GM21528 (cell line): ENCODE data around the gene EHD1.

Experiments used
- ATAC-seq: cut with Tn5 transposase; IDR thresholded peaks from one replicate; pipeline ENCODE4 v1.9.1; 2021; ENCODE audit warnings: mild to moderate bottlenecking, moderate library complexity; ENCODE audit not compliant: unreplicated experiment, low FRiP score

EHD1 gene

DNA sequence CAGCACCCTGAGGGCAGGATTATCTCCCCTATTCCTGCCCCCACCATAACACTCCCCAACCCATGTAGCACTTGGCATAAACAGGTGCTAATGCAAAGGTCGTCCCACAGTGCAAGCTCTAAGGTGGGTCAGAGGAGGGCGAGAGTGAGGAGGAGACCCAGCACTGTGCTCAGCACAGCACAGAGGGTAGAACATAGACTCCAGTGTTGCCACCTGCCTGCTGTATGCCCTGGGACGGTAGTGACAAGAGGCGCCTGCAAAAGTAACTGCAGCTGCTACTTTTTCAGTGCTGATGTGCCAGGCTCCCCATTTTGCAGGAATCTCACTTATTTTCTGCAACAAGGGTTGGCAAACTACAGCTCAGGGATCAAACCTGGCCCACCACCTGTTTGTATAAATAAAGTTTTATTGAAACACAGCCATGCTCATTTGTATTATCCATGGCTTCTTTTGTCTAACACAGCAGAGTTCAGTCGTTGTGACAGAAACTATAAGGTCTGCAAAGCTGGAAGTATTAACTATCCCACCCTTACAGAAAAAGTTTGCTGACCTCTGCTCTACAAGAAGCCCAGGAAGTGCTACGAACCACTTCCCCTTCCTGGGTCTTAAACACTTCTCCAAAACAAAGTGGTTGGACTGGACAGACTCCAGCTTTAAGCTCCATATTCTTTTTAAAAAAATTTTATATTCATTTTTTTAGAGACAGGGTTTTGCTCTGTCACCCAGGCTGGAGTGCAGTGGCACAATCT lies 17.0 kb downstream of the EHD1 start:
- no peak for ATAC-seq

DNA sequence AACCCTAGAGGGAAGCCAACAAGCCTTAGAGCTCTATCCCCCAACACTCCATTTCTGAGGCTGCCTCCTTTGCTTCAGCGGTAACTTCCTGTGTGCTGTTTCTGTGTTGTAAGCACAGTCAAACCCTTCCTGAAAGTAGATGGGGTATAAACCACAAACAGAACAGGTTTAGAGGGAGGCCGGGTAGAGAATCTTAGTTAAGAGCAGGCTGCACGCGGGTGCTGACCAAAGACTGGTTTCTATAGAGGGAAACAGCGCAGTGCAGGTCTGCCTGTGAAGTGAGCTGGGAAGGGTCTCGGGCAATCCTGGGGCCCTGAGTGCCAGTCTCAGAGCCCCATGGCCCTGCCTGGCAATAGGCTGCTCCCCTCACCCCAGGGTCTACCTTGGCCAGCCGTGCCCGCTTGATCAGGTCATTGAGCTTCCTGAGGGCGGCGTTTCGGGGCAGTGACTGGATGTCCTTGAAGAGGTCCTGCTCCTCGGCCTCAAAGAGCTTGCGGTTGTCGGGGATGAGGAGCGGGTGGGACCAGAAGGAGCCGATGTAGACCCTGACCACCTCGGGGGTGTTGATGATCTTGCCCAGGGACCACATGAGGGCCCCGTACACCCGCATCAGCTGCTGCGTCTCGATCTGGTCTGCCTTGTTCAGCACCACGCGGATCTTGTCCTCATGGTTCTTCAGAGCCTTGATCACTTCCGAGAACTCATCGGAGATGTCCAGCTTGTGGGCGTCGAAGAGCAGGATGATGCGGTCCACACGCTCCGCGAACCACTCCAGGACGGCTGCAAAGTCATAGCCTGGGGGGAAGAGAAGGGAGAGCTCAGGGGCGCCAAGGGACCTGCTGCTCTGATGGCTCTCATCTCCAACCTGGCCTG lies 18.6 kb downstream of the EHD1 start:
- ATAC-seq, result peak; percentile 61

DNA sequence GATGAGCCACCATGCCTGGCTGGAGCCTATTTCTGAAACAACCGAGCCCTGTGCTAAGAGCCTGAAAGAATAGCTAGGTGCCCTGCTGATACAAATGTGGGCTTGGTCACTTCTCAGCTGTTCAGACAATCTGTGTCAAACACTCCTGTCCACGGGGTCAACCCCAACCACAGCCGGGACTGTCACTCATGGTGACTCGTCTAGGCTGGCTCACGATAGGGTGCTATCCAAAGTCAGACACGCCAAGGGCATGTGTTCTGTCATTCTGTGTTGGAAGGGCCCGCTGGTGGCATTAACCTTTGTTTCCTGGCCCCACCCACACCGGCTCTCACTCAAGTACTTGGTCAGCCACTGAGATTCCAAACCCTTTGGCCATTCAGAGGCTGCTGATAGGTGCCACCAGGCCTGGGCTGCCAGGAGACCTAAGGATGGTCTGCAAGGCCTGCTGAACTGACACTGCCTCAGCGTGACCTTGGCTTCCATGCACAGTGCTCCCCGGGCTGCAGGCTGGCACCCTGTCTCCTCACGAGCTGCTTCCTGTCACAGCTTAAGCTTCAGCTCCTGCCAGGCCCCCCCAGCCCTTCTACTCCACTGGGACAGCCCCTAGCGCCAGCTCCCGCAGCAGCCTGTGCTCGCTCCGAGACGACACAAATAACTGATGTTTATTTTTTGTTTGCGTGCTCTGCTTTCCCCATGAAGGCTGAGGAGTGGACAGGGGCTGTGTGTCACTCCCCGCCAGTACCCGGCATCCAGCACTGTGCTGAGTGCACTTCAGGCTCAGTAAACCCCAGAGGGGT lies 19.8 kb downstream of the EHD1 start:
- ATAC-seq, result peak; percentile 26

DNA sequence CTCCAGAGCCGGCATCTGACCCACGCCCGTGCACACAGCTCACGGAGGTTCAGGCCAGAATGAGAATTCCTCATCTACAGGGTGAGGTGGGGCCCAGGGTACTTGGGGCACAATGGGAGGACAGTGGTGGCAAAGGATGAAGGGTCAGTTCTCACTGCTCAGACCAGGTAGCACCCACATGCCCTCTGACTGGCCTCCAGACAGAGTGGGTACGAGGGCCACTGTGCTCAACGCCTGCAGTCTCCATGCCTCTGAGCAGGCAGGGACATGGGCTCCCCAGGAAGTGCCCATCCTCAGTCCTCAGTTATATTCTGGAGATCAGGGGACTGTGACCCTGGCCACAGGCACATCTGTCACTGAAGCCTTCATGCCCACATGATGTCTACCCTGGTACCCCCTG lies 20.9 kb downstream of the EHD1 start:
- ATAC-seq, result no peak

DNA sequence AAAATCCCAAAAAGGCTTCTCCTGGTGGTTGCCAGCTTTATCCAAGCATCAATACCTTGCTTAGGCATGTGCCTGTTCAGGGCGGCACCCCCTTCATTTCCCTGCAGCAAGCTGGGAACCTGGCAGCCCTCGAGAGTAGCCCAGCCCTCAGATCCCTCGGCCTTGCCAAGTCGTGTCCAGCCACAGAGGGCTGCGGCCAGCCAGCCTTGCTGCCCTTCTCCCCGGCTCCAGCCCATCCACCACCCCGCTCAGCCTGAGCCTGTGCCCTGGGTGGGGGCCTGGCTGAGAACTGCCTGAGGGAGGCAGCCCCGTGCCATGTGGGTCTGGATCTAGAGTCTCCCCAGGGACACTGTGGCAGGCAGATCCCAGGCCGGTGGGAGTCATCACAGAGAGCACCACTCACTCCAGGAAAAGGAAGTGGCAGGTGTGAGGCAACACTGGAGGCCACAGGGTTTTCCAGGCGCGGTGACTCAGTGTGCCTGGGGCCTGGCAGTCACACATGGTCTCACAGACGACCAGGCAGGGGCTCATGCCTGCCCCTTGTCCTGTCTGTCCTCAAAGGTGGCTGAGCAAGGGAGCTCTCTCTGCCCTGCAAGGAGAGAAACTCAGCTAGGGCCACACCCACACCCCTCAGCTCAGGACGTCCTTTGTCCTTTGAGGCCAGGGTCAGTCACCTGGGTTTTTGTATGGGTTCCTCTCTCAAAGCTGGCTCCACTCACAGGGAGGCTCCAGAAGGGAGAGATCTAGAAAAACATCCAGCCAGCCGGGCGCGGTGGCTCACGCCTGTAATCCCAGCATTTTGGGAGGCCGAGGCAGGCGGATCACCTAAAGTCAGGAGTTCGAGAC lies 21.8 kb downstream of the EHD1 start:
- ATAC-seq, result no peak

DNA sequence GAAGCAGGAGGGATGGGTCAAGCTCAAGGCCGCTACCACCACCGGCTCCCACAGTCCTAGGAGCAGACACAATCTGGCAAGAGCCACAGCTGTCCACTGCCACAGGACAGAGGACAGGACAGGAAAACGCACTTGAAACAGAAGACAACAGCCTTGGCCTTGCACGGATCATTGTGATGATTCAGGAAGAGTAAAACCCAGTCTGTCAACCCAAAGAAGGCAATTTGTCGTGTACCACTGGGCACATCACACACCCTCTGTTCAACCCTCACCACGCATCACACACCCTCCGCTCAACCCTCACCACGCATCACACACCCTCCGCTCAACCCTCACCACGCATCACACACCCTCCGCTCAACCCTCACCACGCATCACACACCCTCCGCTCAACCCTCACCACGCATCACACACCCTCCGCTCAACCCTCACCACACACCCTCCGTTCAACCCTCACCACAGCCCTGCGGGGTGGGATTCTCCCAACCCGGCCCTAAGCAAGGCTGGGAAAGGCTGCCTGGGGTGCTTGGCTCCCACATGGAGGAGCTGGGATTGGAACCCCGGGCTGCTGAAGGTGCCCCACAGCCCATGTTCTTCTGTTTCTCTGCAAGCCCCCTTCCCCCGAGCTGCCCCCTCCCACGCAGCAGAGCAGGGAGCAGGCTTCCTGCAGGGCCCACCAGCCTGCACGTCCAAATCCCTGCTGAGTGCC lies 22.7 kb downstream of the EHD1 start:
- no peak for ATAC-seq

DNA sequence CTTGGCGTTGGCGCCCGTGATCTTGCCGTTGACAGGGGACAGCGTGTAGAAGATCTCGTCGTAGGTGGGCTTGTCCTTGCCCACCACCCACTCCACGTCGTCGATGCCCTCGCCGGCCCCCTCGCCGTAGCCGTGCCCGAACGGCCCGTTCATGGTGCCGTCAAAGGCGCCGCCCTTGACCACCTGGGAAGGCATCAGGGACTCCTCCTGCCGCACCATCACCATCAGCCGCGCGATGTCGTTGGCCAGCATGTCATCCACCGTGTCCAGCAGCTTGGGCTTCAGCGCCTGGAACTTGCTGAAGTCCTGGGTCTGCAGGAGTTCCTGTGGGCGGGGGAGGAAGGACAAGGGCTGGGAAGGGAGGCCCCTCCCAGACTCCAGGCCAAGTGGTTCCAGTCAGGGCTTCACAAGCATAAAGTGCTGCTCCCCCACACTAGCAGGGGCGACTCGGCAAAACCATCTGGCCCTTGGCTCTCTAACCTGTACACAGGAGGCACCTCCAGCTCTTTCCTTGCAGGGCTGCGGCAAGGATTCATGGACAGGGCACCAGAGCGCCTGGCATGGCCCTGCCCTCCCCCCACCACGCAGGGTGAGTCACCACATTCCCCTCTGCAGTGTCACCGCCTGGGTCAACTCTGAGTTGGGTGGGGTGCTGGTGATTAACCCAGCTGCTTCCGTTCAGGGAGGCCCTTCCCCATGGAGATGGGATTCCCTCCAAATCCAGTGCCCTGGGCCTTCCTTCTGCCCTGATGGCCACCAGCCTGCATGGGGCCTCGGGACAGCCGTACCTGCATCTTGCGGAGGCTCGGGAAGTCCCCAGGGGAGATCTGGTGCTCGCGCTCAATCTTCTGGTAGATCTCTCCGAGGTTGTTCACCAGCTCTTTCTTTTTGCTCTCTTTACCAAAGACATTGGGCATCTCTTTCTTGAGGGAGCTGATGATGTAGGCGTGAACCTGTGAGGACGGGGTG lies 23.6 kb downstream of the EHD1 start:
- no peak for ATAC-seq

DNA sequence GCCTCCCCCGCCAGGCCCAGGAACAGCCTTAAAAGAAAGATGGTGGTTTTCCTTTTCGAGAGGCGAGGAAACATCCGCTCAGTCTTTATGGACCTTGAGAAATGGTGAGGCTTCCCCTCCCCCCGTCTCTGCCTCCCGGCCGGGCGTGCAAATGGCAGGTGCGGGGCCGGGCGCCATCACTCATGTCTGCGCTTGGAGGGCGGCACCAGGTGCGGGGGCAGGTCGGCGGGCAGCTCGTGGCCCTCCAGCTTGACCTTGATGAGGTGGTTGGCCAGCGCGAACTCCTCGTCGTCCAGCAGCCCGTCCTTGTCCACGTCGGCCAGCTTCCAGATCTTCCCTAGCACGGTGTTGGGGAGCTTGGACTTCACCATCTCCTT lies 24.3 kb downstream of the EHD1 start:
- no peak for ATAC-seq

DNA sequence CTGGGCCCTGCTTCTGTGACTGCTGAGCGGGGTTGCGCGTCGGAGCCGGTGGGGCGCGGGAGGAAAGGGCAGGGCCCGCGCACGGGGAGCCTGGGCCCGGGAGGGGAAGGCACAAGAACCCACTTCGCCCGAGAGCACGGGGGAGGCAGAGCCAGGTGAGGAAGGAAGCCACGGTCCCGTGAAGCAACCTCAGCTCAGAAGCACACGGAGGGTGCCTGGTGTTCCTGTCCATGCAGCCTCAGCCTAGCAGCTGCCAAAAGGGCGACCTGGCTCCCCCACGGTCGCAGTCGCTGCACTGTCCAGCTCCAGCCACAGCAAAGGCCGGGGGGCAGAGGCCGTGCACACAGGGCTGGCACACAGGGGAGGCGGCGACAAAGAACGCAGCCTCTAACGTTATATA lies 24.7 kb downstream of the EHD1 start:
- no peak for ATAC-seq

DNA sequence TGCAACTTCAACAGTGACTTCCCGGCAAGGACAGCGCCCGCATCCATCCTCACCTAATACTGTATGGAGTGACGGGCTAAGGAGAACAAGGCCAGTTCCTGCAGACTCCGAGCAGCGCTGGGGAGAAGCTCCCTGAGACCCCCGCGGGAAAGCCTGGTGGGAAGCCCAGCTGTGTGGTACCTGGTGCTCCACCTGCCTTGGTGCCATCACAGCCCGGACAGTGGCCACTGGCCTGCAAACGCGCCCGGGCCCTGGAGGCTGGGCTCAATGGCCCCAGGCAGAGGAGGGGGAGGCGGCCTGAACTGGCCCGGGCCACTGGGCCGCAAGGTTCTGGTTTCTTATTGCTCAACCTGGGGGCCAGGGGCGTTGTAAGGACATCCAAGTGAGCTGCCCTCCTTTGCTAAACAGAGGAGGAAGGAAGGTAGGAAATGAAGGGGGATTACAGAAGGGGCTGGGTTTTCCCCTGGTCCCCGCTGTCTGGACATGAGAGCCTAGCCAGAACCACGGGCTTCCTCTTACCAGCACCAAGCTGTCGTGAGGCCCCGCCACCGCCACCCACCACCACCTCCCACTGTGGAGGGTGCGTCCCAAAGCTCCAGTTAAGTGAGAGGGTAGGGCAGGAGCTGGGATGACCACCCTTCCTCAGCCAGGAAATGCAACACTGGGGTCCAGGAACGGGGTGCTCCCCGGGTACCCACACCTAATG lies 25.5 kb downstream of the EHD1 start:
- no peak for ATAC-seq

DNA sequence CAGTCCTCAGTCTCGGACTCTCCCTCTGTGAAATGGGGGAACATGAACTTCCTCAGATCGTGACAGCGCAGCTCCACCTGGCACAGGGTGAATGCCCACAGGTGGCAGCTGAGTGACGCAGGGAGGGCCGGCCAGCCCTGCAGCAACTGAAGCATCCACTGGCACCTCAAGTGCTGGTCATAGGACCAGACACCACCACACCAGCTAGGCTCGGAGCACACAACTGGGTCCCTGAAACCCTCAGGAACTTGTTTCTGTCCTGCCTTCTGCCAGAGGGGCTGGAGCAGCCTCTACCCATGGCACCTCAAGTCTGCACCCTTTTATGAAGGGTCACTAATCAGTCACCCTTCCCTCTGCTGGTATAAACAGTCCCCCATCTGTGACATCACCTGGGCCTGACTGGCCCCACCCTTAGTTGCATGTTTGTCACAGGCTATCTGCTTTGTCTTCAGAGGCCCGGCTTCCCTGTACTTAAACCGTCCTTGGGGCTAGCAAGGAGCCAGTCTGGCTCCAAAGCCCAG lies 26.5 kb downstream of the EHD1 start:
- ATAC-seq, result peak; percentile 18

DNA sequence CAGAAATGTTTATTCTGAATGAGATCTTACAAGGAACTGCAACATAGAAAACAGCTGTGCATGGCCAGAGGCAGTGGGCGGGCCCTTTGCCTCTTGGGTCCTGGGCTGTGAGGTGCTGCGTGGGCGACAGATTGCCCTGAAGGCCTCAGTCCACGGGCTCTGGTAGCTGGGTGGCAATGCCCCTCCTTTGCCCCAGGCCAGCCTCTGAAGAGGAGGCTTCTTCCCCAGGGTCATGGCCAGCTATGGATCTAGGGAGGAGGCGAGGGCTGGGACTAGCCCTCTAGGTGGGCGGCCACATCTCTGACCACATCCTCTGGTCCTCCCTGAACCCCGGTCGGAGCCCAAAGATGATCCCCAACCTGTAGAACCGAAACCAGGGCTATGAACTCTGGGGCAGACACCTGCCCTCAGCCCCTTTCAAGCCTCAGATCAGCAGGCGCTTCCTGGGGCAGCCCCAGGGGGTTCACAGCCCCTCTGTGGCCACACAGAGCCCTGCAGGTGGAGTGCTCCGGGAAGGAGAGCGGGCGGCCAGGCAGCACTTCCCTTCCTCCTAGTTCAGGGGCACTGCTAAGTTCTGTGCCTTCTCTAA lies 27.3 kb downstream of the EHD1 start:
- ATAC-seq, result peak; percentile 57

DNA sequence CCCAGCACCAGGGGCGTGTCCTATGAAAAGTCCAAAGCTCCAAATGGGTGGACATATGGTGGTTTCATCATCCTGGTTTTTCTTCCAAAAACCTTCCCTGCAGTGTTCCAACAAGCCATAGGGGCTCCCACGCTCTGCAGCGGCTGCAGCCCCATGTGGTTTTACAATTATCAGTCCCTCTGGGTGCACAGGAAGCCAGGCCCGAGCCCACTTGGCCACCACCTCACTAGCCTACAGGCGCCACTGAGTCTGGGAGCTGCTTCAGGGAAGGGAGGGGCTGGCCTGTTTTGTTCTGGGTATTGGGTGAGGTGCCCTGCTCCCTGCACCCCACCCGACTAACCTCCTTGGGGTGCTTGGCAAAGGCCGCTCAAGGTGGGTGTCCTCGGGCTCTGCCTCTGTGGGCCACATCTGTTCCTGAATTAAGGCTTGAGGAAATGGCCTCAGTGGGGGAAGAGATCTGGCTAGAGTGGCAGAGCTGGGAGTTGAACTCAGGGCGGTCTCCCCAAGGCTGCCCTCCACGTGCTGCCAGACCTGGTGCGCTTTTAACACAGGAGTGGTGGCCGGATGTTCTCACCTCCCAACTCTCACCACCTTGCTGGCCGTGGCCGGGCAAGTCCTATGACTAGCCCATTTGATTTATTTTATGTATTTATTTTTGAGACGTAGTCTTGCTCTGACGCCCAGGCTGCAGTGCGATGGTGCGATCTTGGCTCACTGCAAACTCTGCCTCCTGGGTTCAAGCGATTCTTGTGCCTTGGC lies 28.6 kb downstream of the EHD1 start:
- ATAC-seq, result no peak

DNA sequence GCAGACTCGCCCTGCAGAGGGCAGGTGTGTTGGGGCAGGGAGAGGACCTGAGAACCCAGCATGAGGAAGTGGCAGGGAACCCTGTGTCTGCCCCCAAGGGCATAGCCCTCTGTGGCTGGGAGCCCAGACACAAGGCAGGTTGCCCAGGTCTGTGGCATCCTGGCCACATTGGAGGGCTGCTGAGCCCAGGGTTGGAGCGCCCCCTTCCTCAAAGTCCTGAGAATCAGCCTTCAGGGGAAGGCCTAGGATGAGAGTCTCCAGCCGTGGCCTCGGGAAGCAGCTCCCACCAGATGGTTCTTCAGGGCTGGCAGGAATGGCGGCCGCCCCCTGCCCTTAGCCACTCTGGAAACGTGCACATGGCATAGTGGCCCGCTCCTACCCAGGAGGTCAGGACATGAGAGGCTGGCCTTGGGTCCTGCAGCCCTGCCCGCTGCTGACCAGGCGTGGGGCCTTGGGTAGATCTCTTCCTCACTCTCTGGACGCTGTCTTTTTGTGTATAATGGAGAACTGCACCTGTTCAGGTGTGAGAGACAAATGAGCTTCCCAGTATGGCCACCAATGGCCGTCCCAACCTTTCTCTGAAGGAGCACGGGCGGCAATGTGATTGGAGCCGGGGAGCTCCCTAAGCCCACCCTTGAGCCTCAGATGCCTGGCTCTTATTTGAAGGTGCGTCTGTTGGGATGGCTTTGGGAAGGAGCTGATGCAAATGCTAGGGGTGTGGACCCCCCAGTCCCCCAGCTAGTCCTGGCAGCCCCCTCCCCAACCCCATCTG lies 29.4 kb downstream of the EHD1 start:
- ATAC-seq, result no peak

DNA sequence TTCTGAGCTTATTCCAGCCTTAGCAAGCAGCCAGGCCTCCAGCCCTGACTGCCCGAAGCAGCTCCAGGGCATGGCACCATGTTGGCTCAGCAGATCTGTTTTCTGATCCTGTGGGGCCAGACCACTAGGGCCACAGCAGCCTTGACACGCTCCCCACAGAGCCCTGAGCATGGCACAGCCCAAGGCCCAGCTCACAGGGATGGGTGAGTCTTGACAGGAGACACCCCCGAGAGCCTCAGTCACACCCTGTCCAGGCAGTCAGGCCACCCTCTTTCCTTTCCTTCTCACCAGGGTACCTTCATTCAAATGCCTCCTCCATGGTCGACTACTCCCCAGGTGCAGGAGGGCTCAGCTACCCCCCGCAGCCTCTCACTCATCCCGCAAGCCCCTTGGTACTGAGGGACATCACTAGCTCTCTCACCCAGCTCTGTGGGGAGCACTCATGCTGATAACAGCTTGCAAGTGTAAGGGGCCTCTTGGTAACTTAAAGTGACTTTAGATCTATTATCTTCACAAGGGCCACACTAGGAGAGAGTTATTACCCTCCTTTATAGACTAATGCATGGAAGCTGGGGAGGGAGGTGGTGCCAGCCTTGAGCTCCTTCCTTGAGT lies 30.1 kb downstream of the EHD1 start:
- ATAC-seq, result no peak
